Tibial nerve (tissue), 4 donors: Measurements from ENCODE around the gene PNKP. TPM values are rescaled to one million over a fixed set of nuclear protein-coding genes. Genes with fewer than 3 reads are reported as not detected.

Experiments used
- DNase-seq, 2 donors: peaks; one replicate each; pipeline ENCODE4 v3.0.0-alpha.2; 2019; ENCODE audit warnings: low spot score in 2 of 2
- H3K27ac ChIP-seq, 4 donors: fragments of 200-600 bp; sonication (generic) in 3 of 4; one replicate each; pipeline ENCODE4 v1.5.1; 2017 to 2019; ENCODE audit warnings: mild to moderate bottlenecking in 1 of 4
- H3K27me3 ChIP-seq, 2 donors: fragments of 200-600 bp; sonication (generic) in 1 of 2; one replicate each; pipeline versions ENCODE4 v1.5.1 to v1.6.0; 2017 to 2019
- H3K36me3 ChIP-seq, 3 donors: fragments of 200-600 bp; sonication (generic); one replicate each; pipeline ENCODE4 v1.5.1; 2018 to 2019
- H3K4me1 ChIP-seq, 4 donors: fragments of 200-600 bp; sonication (generic) in 3 of 4; one replicate each; pipeline ENCODE4 v1.5.1; 2017 to 2019
- H3K4me3 ChIP-seq, 4 donors: fragments of 200-600 bp; sonication (generic) in 3 of 4; one replicate each; pipeline ENCODE4 v1.5.1; 2017 to 2019; ENCODE audit warnings: mild to moderate bottlenecking in 1 of 4, moderate library complexity in 1 of 4
- H3K9me3 ChIP-seq, 4 donors: fragments of 200-600 bp; sonication (generic) in 3 of 4; one replicate each; pipeline ENCODE4 v1.5.1; 2017 to 2019
- CTCF ChIP-seq, 5 experiments: fragments of 200-600 bp in 3 of 5; fragments of 450-650 bp in 2 of 5; sonication (generic) in 3 of 5; IDR thresholded peaks; one replicate each; pipeline ENCODE4 v1.5.1; 2016 to 2019; ENCODE audit warnings: antibody characterized with exemption in 5 of 5, mild to moderate bottlenecking in 3 of 5, moderate library complexity in 2 of 5
- EP300 ChIP-seq, 2 donors: sonication (generic); formaldehyde crosslinking; IDR thresholded peaks; one replicate each; pipeline ENCODE4 v1.6.1; 2017; ENCODE audit warnings: antibody characterized with exemption in 2 of 2, mild to moderate bottlenecking in 1 of 2
- POLR2A ChIP-seq, 2 donors: fragments of 450-650 bp; IDR thresholded peaks; one replicate each; pipeline ENCODE4 v1.6.1; 2017; ENCODE audit warnings: antibody characterized with exemption in 2 of 2, mild to moderate bottlenecking in 2 of 2, moderate library complexity in 2 of 2
- WGBS, 2 donors: methylation state at CpG; one replicate each; pipeline ENCODE4 v1.1.5; 2018; 5-methylcytosine and 5-hydroxymethylcytosine counted together
- total RNA-seq, 4 donors: library from RNA; depleted of rRNA; stranded (reverse); fragments of >200 nt; gene quantifications; one replicate each; pipeline ENCODE4 v1.1.0, GENCODE V29; 2016

Gene PNKP
- total RNA-seq, 4 donors from 2014 or later, result 52.7 to 158 (median 79.5) TPM

- peaks cover 0 to 84% (median 26%) of the 10 kb centered on the region in 4 donors for H3K4me1 ChIP-seq
- TF ChIP-seq CTCF (IDR thresholded peaks at IDR 0.05), result peak in 1 of 5 experiments; percentile 6
- TF ChIP-seq EP300 (IDR thresholded peaks at IDR 0.05), result no peak
- TF ChIP-seq POLR2A (IDR thresholded peaks at IDR 0.05), result no peak
- peaks cover 0 to 69% (median 4%) of the 10 kb centered on the region in 3 donors for H3K36me3 ChIP-seq
- 61 to 68% methylated on average over 45 to 47 of the region's 49 CpGs for WGBS, 2 donors
- H3K27ac ChIP-seq, result peak overlapping the region in 1 of 4 donors; percentile 86
- no peaks in the 10 kb centered on the region for H3K9me3 ChIP-seq
- DNase-seq, result no peak
- H3K4me3 ChIP-seq, result no peak overlapping the region
- no peaks in the 10 kb centered on the region for H3K27me3 ChIP-seq
These were observed 4.8 kb downstream of the PNKP start for GRCh38 chr19:49862391-49863253.

- peak overlapping the region; percentile 76 to 86 (median 81) for H3K27ac ChIP-seq
- no peak overlapping the region for H3K4me3 ChIP-seq
- DNase-seq, result no peak
- TF ChIP-seq EP300 (IDR thresholded peaks at IDR 0.05) (no peak), CTCF (IDR thresholded peaks at IDR 0.05) (no peak), POLR2A (IDR thresholded peaks at IDR 0.05) (no peak)
- no peaks in the 10 kb centered on the region for H3K9me3 ChIP-seq
- H3K27me3 ChIP-seq, result no peaks in the 10 kb centered on the region
- peaks cover 0 to 78% (median 4%) of the 10 kb centered on the region in 3 donors for H3K36me3 ChIP-seq
- peaks cover 0 to 87% (median 26%) of the 10 kb centered on the region in 4 donors for H3K4me1 ChIP-seq
- 78 to 82% methylated on average over 49 to 56 of the region's 60 CpGs for WGBS, 2 donors
These were observed 5.6 kb downstream of the PNKP start for GRCh38 chr19:49861541-49862378.

GRCh38 chr19:49861107-49861506, 6.3 kb downstream of the PNKP start:
- Histone ChIP-seq H3K27me3 (no peaks in the 10 kb centered on the region), H3K27ac (peak overlapping the region; percentile 76 to 86 (median 81)), H3K9me3 (no peaks in the 10 kb centered on the region), H3K4me3 (peak overlapping the region in 1 of 4 donors; percentile 32), H3K36me3 (peaks cover 0 to 84% (median 4%) of the 10 kb centered on the region in 3 donors), H3K4me1 (peaks cover 0 to 81% (median 20%) of the 10 kb centered on the region in 4 donors)
- peak; percentile 55 to 71 for DNase-seq
- 25 to 41% methylated on average over 8 to 13 of the region's 13 CpGs for WGBS, 2 donors
- TF ChIP-seq POLR2A (IDR thresholded peaks at IDR 0.05) (no peak), EP300 (IDR thresholded peaks at IDR 0.05) (no peak)

- H3K27ac ChIP-seq, result peak overlapping the region; percentile 76 to 86 (median 81)
- peak overlapping the region in 1 of 4 donors; percentile 32 for H3K4me3 ChIP-seq
- peaks cover 0 to 75% (median 15%) of the 10 kb centered on the region in 4 donors for H3K4me1 ChIP-seq
- no peak for TF ChIP-seq EP300 (IDR thresholded peaks at IDR 0.05)
- TF ChIP-seq POLR2A (IDR thresholded peaks at IDR 0.05), result no peak
- TF ChIP-seq CTCF (IDR thresholded peaks at IDR 0.05), result no peak
- no peaks in the 10 kb centered on the region for H3K9me3 ChIP-seq
- peaks cover 0 to 90% (median 4%) of the 10 kb centered on the region in 3 donors for H3K36me3 ChIP-seq
- no peaks in the 10 kb centered on the region for H3K27me3 ChIP-seq
- DNase-seq, result peak in 1 of 2 donors; percentile 13
- WGBS, 2 donors, result 57 to 60% methylated on average over 14 to 16 of the region's 17 CpGs
These were observed 6.9 kb downstream of the PNKP start for GRCh38 chr19:49860336-49861102.
